KOPT-K1 (cell line): ENCODE results near the gene UFD1.

Experiments used
- H3K27ac ChIP-seq: fragments of 200-600 bp; sonication (generic); 2 replicates; pipeline ENCODE4 v1.5.1; 2016; ENCODE audit warnings: antibody characterized with exemption, mild to moderate bottlenecking, low read depth, low read length; ENCODE audit not compliant: poor library complexity, severe bottlenecking
- H3K36me3 ChIP-seq: fragments of 200-600 bp; sonication (generic); 2 replicates; pipeline ENCODE4 v1.5.1; 2017; ENCODE audit warnings: antibody characterized with exemption, mild to moderate bottlenecking, low read length, moderate library complexity; ENCODE audit not compliant: insufficient read depth
- H3K9me3 ChIP-seq: fragments of 200-600 bp; sonication (generic); 2 replicates; pipeline ENCODE4 v1.5.1; 2017; ENCODE audit warnings: antibody characterized with exemption, low read length, mild to moderate bottlenecking; ENCODE audit not compliant: insufficient read depth, poor library complexity, severe bottlenecking

The UFD1 gene, protein sequence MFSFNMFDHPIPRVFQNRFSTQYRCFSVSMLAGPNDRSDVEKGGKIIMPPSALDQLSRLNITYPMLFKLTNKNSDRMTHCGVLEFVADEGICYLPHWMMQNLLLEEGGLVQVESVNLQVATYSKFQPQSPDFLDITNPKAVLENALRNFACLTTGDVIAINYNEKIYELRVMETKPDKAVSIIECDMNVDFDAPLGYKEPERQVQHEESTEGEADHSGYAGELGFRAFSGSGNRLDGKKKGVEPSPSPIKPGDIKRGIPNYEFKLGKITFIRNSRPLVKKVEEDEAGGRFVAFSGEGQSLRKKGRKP

DNA sequence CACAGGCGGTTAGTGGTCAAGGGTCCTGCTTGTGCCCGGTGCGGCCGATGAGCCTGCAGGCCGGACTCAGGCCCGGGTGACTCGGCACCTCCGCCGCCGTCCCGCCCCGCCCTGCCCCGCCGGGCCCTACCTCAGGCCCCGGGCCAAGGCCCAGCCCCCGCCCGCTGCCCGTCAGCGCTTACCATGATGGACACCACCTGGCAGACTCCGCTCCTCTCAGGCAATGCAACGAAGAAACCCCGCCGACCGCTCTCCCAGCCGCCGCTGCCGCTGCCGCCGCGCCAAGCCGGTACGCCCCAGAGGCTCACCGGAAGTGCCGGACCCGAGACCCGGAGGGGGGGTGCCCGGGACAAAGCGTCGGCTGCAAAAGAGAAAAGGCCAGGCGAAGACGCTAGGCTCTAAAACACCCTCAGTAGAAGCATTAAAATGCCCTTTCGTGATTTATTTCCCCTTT lies at the start of gene UFD1:
UFD1 (minus strand) TSS at position 293 of the 454 bp plus-strand sequence; CDS start at position 185, 108 bp downstream.
- Histone ChIP-seq H3K9me3 (no peaks in the 10 kb centered on the region), H3K36me3 (peaks cover 50% of the 10 kb centered on the region), H3K27ac (peak within 1 kb of the TSS; percentile 94)

DNA sequence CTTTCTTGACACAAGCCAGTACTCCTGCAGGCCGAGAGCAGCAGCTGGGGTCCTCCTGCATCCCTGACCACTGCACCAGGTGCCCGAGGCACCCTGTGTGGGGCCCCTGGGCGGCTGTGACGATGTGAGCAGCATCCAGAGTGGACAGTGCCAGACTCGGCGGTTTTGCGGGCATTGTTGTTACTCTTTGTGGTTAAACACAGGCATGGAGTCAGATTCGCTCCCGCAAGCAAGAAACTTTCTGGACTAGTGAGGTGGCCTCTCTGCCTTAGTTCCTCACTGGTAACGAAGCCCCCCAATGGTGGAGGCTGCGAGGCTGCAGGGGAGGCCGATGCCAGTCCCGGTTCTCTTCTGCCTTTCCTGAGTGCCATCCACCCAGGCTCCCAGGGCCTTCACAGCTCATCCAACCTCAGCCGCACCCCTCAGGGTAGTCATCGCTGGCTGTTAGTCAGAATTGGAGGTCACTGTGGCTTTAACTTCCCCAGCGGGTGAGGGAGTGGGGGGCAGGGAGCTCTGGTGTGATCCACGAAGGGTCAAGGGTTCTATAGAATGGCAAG lies 48.9 kb upstream of the UFD1 start:
- Histone ChIP-seq H3K27ac (no peak overlapping the region), H3K36me3 (peaks cover 13% of the 10 kb centered on the region; the same call in 1 of the 2 replicates), H3K9me3 (no peaks in the 10 kb centered on the region)

DNA sequence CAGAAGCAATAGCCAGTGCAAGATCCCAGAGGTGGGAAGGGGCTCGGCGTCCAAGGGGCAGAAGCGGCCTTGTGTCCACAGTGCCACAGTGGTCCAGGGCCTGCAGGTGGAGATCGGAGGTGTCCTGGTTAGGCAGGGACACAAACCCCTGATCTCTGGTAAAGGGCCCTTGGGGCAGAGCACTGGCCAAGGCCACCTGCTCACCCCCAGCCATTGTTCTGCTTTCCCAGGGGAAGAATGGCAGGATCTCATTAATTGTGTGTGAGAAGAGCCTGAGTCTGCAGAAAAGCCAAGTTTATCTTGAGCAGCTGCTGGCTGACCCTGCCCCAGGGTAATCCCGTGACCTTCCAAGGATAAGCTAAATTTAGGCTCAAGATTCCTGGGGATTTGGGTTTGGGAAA lies 48.3 kb upstream of the UFD1 start:
- peaks cover 19% of the 10 kb centered on the region; the same call in 1 of the 2 replicates for H3K36me3 ChIP-seq

DNA sequence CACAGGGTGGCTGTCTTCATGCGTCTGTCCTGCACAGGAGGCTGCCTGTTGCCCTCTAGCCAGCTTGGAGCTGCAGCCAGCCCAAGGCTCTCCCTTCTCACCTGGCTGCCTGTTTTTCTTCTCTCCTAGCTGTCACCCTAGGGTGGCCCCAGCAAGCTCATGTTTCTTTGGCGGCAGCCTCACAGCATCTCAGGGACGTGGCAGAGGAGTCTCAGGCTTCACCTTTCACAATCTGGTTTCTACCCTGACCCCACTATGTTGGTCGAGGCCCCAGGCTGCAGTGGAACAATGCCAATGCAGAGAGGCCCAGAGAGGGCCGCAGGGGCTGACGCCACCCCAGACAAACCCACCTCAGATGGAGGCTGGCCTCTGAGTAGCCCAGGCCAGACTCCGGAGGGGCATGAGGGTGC lies 47.7 kb upstream of the UFD1 start:
- Histone ChIP-seq H3K27ac (no peak overlapping the region), H3K9me3 (no peaks in the 10 kb centered on the region), H3K36me3 (peaks cover 25% of the 10 kb centered on the region; the same call in 1 of the 2 replicates)

More for the DNA sequence above, 48.3 kb upstream of the UFD1 start:
- H3K9me3 ChIP-seq, result no peaks in the 10 kb centered on the region
- no peak overlapping the region for H3K27ac ChIP-seq

DNA sequence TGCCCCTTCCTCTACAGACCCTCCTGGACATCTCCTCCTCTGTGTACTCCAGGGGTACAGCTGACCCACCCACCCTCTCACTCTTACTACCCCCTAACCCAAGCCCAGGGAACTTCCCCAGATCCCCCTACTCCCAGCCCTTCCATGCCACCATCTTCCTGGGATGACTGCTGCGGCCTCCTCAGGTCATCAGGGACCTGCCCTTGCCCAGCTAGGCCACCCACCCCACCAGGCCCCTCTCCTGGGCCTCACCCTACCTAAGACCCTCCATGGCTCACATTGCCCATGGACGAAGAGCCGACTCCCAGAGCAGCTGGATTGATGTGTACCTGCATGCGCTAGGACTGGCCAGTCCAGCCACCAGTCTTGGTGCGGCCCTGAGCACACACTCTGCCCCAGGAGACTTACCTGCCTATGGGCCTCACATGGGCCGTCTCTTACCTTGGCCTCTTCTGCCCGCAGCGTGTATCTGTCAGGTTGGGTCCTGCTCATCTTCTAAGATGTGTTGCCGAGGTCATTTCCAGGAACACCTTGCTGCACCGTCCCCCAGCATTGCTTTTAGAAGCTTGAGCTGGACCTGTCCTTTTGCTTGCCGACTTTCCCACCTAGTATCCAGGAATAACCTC lies 47.2 kb upstream of the UFD1 start:
- Histone ChIP-seq H3K36me3 (peaks cover 30% of the 10 kb centered on the region; the same call in 1 of the 2 replicates), H3K27ac (no peak overlapping the region), H3K9me3 (no peaks in the 10 kb centered on the region)

DNA sequence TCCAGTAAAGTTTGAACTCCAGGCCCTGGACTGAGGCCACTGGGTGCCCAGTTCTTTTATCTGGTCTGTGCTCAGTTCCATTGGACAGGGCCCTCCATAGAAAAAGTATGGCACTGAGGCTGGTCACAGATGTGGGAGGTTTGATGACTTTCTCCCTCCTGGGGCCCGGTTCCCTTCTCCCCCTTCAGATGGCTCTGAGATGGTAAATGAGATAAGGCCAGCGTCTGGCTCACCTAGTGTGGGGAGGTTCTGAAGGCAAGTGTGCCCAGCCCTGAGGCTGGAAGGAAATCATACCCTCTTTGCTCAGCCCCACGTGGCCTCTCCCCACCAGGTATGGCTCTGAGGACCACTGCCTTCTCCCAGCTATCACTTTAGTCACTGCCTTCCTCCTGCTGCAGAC lies 46.7 kb upstream of the UFD1 start:
- Histone ChIP-seq H3K27ac (no peak overlapping the region), H3K36me3 (peaks cover 36% of the 10 kb centered on the region), H3K9me3 (no peaks in the 10 kb centered on the region)

DNA sequence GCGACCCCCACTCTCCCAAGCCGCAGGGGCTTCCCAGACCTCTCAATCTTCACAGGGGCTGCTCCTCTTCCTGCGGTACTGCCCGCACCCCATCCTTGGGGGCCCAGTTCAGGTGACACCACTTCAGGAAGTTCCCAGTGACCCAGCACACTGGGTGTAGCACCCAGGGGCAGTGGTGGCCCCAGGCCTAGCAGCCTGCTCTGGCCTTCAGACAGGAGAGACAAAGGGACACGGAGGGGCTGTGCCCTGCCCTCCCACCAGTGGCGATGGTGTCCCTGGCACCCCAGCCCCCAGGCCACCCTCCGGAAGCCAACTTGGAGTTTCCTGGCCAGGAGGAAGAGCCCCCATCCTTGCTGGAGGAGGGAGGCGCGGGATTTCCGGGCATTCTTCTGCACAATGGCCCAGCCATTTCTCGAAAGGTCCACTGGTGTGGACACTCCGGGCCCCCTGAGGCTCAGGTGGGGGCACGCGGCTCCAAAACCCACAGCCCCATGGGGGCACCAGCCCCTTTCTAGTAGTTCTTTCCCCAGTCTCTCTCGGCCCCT lies 46.2 kb upstream of the UFD1 start:
- Histone ChIP-seq H3K9me3 (no peaks in the 10 kb centered on the region), H3K27ac (no peak overlapping the region), H3K36me3 (peaks cover 40% of the 10 kb centered on the region)

DNA sequence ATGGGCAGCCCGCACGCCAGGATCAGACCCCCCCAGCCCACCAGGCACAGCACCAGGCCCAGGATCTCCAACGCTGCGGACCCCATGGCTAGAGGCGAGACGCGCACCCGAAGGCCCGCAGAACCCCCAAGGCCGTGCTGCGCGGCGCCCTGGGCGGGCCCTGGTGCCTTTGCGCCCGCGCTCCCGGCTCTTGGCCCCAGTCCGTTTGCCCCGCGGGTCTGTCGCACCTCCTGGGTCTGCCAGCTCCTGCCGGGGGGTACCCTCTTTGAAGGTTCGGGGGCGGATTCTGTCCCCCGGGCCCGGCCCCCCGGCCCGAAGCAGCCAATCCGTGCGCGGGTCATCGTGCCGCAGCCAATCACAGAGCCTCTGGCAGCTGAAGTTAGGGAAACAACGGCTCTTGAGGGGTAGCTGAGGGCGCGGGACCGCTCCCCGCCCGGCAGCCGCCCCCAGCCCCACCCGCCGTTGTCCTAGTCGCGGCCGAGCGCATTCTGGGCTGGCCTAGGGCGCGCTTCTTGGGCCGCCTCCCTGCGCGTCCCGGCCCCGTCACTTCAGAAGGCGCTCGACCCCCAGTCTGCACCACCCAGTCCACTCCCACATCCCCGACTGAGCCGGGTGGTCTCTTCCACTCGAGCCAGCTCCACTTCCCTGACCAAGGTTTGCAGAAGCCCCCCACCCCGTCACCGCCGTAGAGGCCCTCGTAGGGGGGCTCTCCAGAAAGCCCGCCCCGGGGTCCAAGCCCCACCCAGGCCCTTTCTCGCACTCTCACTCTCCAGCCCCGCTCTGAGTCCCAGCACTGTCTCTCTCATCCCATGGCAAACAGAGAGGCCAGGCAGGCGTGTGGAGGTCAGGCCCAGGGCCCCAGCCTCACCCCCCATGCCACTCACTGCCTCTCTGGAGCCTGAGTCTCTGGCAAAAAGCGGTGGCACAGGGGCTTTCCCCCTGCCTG lies 45.5 kb upstream of the UFD1 start, which contains the start of gene CLDN5:
CLDN5 (minus strand) TSS at position 241 of the 946 bp plus-strand sequence; CDS start at position 86, 155 bp downstream.
- Histone ChIP-seq H3K9me3 (no peaks in the 10 kb centered on the region), H3K36me3 (peaks cover 48% of the 10 kb centered on the region), H3K27ac (no peak within 1 kb of the TSS)

DNA sequence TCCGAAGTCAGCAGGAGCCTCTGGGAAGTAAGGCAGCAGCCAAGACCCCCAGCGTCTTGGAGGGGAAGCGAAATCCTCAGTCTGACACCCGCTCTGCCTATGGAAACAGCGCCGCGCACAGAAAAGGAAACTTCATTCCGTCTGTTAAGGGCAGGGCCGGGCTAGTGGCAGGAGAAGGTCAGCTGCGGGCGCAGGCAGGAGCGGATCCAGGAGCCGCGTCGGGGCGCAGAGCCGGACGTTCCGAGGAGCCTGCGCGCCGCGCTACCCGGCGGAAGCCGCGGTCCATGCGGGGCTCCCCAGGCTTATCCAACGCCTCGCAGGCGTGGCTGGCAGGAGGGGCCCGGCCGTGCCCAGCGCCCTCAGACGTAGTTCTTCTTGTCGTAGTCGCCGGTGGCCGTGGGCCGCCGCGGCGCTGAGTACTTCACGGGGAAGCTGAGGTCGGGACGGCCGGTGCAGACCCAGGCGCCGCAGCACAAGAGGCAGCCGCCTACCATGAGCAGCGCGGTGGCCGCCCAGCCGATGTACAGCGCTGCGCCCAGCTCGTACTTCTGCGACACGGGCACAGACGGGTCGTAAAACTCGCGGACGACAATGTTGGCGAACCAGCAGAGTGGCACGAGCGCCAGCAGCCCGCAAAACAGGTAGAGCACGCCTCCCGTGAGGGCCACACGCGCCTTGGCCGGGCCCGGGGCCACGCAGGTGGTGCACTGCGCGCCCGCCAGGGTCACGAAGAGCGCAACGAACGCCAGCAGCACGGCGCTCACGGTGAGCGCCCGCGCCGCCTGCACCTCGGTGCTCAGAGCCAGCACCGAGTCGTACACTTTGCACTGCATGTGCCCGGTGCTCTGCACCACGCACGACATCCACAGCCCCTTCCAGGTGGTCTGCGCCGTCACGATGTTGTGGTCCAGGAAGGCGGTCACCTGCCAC lies 44.5 kb upstream of the UFD1 start:
- peaks cover 57% of the 10 kb centered on the region for H3K36me3 ChIP-seq
- no peak overlapping the region for H3K27ac ChIP-seq
- H3K9me3 ChIP-seq, result no peaks in the 10 kb centered on the region

DNA sequence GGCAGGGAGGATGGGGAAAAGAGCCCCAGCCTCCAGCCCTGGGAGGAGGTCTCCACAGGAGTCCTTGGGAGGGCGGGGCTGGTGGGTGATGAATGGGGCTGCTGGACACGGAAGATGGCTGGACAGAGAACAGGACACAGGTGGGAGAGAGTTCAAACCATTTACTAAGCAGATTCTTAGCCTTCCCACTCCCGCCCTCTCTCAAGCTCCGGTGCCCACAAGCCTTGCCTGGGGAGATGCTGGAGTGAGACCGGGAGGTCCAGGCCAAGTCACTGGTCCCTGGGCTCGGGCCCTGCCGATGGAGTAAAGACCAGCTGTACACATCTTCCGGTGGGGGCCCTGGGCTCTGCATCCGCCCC lies 43.9 kb upstream of the UFD1 start:
- H3K9me3 ChIP-seq, result no peaks in the 10 kb centered on the region
- peaks cover 64% of the 10 kb centered on the region for H3K36me3 ChIP-seq
- H3K27ac ChIP-seq, result no peak overlapping the region

DNA sequence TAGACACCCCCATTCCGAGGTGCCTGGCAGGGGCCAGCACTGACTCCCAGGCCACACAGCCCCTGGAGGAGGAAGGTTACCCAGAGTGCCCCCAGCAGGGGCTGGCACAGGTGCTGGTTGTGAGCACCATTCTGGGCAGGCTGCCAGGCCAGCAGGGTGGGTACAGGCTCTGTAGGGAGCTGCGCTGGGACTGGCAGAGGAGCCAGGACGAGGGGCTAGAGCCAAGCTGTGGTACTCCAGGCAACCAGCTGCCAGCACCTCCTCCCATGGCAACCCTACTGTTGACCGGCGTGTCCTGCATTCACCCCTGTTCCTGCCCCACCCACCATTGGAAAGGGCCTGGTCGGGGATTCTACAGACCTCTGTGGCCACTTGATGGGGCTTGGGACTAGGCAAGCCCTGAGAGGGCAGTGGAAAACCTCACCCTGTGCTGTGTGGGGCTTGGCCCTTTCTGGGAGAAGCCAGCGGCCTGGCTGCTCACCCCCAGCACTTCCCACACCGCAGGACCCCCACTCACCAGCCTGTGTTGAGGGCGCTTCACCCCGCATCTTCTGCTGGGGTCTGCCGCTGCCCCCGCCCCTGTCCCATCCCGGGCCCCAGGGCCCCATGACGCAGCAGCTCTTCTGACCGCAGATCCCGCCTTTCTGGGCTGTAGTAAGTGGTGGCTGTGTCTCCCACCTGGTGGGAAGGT lies 43.3 kb upstream of the UFD1 start:
- H3K27ac ChIP-seq, result no peak overlapping the region
- no peaks in the 10 kb centered on the region for H3K9me3 ChIP-seq
- peaks cover 69% of the 10 kb centered on the region for H3K36me3 ChIP-seq

DNA sequence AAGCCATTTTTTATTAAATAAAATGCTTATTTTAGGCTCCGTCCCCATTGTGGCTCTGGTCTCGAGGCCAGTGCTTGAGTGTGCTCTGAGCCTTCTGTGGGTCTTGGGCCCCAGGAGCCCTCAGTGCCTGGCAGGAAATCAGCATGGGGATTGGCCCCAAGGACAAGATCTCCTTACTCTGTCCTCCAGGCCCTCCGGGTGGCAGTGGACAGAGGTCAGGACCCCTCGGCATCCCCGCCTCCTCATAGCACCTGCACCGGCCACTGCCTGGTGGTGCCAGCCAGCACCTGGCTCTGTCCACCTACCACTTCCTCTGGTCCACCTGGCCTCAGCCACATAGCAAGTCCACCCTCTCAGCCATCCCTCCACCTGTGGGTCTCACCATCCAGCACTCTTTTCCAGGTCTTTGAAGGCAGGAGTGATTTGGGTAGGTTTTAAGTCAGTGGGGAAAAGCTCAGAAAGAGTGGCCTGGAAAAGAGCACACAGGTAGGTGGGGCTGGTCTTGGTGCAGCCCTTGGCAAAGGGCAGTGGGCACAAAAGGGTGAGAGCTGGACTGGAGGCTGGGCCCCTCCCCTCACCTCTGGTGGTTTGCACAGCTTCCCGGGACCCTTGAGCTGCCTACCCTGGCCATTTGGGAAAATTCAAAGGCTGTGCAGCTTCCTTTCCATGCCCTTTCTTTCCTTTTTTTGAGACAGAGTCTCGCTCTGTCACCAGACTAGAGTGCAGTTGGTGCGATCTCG lies 41.7 kb upstream of the UFD1 start:
- Histone ChIP-seq H3K9me3 (no peaks in the 10 kb centered on the region), H3K36me3 (peaks cover 85% of the 10 kb centered on the region), H3K27ac (no peak overlapping the region)

DNA sequence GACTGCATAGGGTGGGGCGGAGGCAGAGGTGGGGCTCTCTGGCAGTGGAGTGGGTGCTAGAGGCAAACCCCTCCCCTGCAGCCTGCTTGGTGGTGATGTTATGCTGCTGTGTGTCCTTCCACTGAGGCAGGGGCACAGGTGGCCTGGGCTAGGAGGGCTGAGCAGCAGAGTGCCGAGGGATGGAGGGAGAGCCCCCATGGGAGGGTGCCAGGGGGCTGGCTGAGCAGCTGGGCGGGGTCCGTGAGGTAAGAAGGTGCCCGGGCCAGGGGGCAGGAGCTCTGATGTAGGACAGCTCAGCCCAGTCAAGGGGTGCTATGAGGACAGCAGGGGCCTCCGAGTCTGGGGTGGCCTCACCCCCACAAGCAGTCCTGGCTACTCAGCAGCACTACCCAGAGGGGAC lies 41.0 kb upstream of the UFD1 start:
- Histone ChIP-seq H3K27ac (no peak overlapping the region), H3K36me3 (peaks cover 92% of the 10 kb centered on the region), H3K9me3 (no peaks in the 10 kb centered on the region)
